ENCODE data around the gene EFNA2. TPM values are rescaled to one million over a fixed set of nuclear protein-coding genes. Genes with fewer than 3 reads are reported as not detected.

The EFNA2 gene
- total and polyA plus RNA-seq, 2 of the 4 experiments (the other 2 are of a cell fraction): not detected

DNA sequence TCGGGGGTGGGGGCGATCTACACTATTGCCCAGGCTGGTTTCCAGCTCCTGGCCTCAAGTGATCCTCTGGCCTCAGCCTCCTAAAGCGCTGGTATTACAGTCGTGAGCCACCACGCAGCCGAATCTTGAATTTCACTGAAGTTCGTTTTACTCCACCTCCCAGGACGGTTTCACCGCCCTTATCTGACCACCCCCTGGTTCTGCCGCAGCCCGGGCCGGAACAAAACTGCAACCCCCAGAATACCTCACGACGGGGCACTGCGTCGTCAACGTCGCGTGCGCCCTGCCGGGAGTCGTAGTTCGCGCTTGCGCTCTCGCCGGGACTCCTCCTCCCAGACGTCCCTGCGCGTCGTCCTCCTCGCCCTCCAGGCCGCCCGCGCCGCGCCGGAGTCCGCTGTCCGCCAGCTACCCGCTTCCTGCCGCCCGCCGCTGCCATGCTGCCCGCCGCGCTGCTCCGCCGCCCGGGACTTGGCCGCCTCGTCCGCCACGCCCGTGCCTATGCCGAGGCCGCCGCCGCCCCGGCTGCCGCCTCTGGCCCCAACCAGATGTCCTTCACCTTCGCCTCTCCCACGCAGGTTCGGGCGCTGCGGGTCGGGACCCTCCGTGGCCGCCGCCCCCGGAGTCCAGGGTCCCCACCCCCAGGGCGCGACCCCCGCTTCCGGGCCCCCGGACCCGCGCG lies 44.1 kb upstream of the EFNA2 start, which contains the start of gene ATP5F1D:
Gene ATP5F1D (plus strand): TSS at position 335 of the 679 bp plus-strand sequence. CDS start 100 bp downstream, at position 435.
- POLR2A ChIA-PET (ENCODE audit: unreplicated experiment): interaction anchor here (0.9 to 1.0 kb wide), 2 partner anchors 27 to 28 kb away, joined by 3 to 17 read pairs; no protein-coding TSS in a partner anchor

More for the DNA sequence above, 44.1 kb upstream of the EFNA2 start, which contains the start of gene ATP5F1D:
- TF ChIP-seq MAZ (IDR thresholded peaks at IDR 0.05; ENCODE audit: borderline replicate concordance, low read depth, low read length) (peak; percentile 63; the same call in 1 of the 2 replicates), MXI1 (IDR thresholded peaks at IDR 0.05; ENCODE audit: borderline replicate concordance, low read depth, low read length) (peak; percentile 68; the same call in 1 of the 2 replicates), POLR2A (IDR thresholded peaks at IDR 0.05; ENCODE audit: low read depth, low read length) (peak; percentile 56; the same call in 1 of the 2 replicates), BHLHE40 (IDR thresholded peaks at IDR 0.05; ENCODE audit: low read depth, low read length) (peak; percentile 90)
- TF ChIP-seq, protein P1, sequence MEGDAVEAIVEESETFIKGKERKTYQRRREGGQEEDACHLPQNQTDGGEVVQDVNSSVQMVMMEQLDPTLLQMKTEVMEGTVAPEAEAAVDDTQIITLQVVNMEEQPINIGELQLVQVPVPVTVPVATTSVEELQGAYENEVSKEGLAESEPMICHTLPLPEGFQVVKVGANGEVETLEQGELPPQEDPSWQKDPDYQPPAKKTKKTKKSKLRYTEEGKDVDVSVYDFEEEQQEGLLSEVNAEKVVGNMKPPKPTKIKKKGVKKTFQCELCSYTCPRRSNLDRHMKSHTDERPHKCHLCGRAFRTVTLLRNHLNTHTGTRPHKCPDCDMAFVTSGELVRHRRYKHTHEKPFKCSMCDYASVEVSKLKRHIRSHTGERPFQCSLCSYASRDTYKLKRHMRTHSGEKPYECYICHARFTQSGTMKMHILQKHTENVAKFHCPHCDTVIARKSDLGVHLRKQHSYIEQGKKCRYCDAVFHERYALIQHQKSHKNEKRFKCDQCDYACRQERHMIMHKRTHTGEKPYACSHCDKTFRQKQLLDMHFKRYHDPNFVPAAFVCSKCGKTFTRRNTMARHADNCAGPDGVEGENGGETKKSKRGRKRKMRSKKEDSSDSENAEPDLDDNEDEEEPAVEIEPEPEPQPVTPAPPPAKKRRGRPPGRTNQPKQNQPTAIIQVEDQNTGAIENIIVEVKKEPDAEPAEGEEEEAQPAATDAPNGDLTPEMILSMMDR (conservative IDR thresholded peaks at IDR 0.05; ENCODE audit: low read depth, low read length): no peak
- Histone ChIP-seq H2BK5ac (ENCODE audit: low read depth, low read length, poor library complexity, severe bottlenecking) (peak within 1 kb of the TSS; percentile 70), H3K23ac (ENCODE audit: low read depth, low read length) (peak within 1 kb of the TSS; percentile 89), H2AFZ (replicated peaks; ENCODE audit: low read length, poor library complexity) (peak within 1 kb of the TSS; percentile 95), H4K91ac (ENCODE audit: insufficient read depth, low read depth, low read length) (no peak within 1 kb of the TSS; the same call in 1 of the 2 replicates), H3K27ac (ENCODE audit: insufficient read depth, low read length) (peak within 1 kb of the TSS; percentile 83), H3K4me3 (ENCODE audit: insufficient read depth, low read depth, low read length) (peak within 1 kb of the TSS; percentile 76), H4K5ac (ENCODE audit: low read depth, low read length) (peak within 1 kb of the TSS; percentile 72), H3K14ac (replicated peaks; ENCODE audit: low read depth, low read length) (peak within 1 kb of the TSS; percentile 78), H2BK20ac (ENCODE audit: low read depth, low read length) (no peak within 1 kb of the TSS), H2BK120ac (ENCODE audit: low read depth, low read length) (peak within 1 kb of the TSS; percentile 58; the same call in 1 of the 2 replicates), H3K4ac (ENCODE audit: low read depth, low read length) (peak within 1 kb of the TSS; percentile 87), H3K4me2 (ENCODE audit: low read depth, low read length) (peak within 1 kb of the TSS; percentile 99), H3K79me1 (ENCODE audit: low read depth in 1 of 2, low read length in 2 of 2) (peaks cover 4 to 45% of the 10 kb centered on the region in 2 experiments; a peak in 2 of 4 replicates), H2AK5ac (ENCODE audit: low read depth, low read length) (peak within 1 kb of the TSS; percentile 83; the same call in 1 of the 2 replicates), H3K27me3 (ENCODE audit: control insufficient read depth, insufficient read depth, low read length) (no peaks in the 10 kb centered on the region), H3K18ac (ENCODE audit: low read depth, low read length) (no peak within 1 kb of the TSS), H2BK15ac (ENCODE audit: low read depth, low read length) (no peak within 1 kb of the TSS; the same call in 2 of the 3 replicates), H3K36me3 (ENCODE audit: control insufficient read depth, insufficient read depth, low read length) (no peaks in the 10 kb centered on the region; the same call in 1 of the 2 replicates), H3K4me1 (ENCODE audit: control insufficient read depth, insufficient read depth, low read length) (peaks cover 25% of the 10 kb centered on the region), H2AK9ac (replicated peaks; ENCODE audit: low read depth, low read length, poor library complexity) (peak within 1 kb of the TSS; percentile 96), H3K9me3 (ENCODE audit: control insufficient read depth, insufficient read depth, low read length) (no peaks in the 10 kb centered on the region), H3K56ac (ENCODE audit: extremely low read depth, insufficient read depth, low read length) (peak within 1 kb of the TSS; percentile 43; the same call in 1 of the 2 replicates), H4K8ac (ENCODE audit: low read depth in 2 of 2, low read length in 2 of 2) (peak within 1 kb of the TSS; percentile 64 to 84; a peak in 2 of 4 replicates), H3K9ac (ENCODE audit: low read depth, low read length) (peak within 1 kb of the TSS; percentile 84), H3K9me1 (ENCODE audit: insufficient read depth, low read length) (no peaks in the 10 kb centered on the region), H4K20me1 (ENCODE audit: insufficient read depth, low read length) (peaks cover 10% of the 10 kb centered on the region)
- in situ Hi-C loops (cut with MboI; ENCODE audit: low sequenced_read_pairs) (no loop called here), intact Hi-C loops (cut with micrococcal nuclease) (loop anchor here (2.0 kb wide), 2 partner anchors 233 to 315 kb away; partner anchors contain the start of gene ARID3A), dilution Hi-C loops (cut with HindIII; ENCODE audit: low sequenced_read_pairs, unreplicated experiment) (no loop called here)
- DNase-seq: peak; percentile 95
- BruUV-seq (replicated peaks): TSS peak; percentile 83
- WGBS, 2 experiments (ENCODE audit: extremely low coverage in 2 of 2, insufficient read length in 1 of 2): 0% methylated on average over 60 of the region's 79 CpGs; no CpG with 5 or more reads in 1 of the 2 experiments
- CTCF ChIA-PET: interaction anchor here (0.8 kb wide), 1 partner anchor 25 kb away, joined by 3 read pairs; no protein-coding TSS in a partner anchor
- peak; percentile 66 for ATAC-seq (ENCODE audit: low read depth)

Measured in IMR-90 (cell line).